ENCODE results near the gene ZSCAN21. TPM values are rescaled to one million over a fixed set of nuclear protein-coding genes. Genes with fewer than 3 reads are reported as not detected.

Gene ZSCAN21
- total and polyA plus RNA-seq, 2 of the 4 experiments (the other 2 are of a cell fraction): 11.5 to 13.3 TPM

GRCh38 chr7:100057006-100057405 lies 7.4 kb downstream of the ZSCAN21 start:
- ChIA-PET CTCF (interaction anchor here (0.8 kb wide), 1 partner anchor 63 kb away, joined by 3 read pairs; no protein-coding TSS in a partner anchor), POLR2A (ENCODE audit: unreplicated experiment) (interaction anchor here (0.6 kb wide), 1 partner anchor 60 kb away, joined by 5 read pairs; no protein-coding TSS in a partner anchor)
- no TSS peak for BruUV-seq (replicated peaks)
- 98% methylated on average over 8 of the region's 10 CpGs; no CpG with 5 or more reads in 1 of the 2 experiments for WGBS, 2 experiments (ENCODE audit: extremely low coverage in 2 of 2, insufficient read length in 1 of 2)
- no peak for DNase-seq
- no peak overlapping the region for H3K9ac ChIP-seq (ENCODE audit: low read depth, low read length)
- peaks cover 35% of the 10 kb centered on the region for H3K36me3 ChIP-seq (ENCODE audit: control insufficient read depth, insufficient read depth, low read length)
- peaks cover 8 to 18% of the 10 kb centered on the region in 2 experiments for H3K79me1 ChIP-seq (ENCODE audit: low read depth in 1 of 2, low read length in 2 of 2)
- H3K27me3 ChIP-seq (ENCODE audit: control insufficient read depth, insufficient read depth, low read length): no peaks in the 10 kb centered on the region
- H3K27ac ChIP-seq (ENCODE audit: insufficient read depth, low read length): no peak overlapping the region
- H3K56ac ChIP-seq (ENCODE audit: extremely low read depth, insufficient read depth, low read length): no peak overlapping the region
- H4K91ac ChIP-seq (ENCODE audit: insufficient read depth, low read depth, low read length): no peak overlapping the region
- H3K14ac ChIP-seq (replicated peaks; ENCODE audit: low read depth, low read length): no peak overlapping the region
- in situ Hi-C loops (cut with MboI; ENCODE audit: low sequenced_read_pairs) (loop anchor here (10.0 kb wide), 1 partner anchor 142 kb away; the partner anchor contains the start of gene TRIM4), dilution Hi-C loops (cut with HindIII; ENCODE audit: low sequenced_read_pairs, unreplicated experiment) (no loop called here), intact Hi-C loops (cut with micrococcal nuclease) (loop anchor here (10.0 kb wide), 1 partner anchor 132 kb away; the partner anchor contains the start of gene GJC3)
- no peak overlapping the region for H2BK20ac ChIP-seq (ENCODE audit: low read depth, low read length)
- H3K4me2 ChIP-seq (ENCODE audit: low read depth, low read length): no peak overlapping the region
- no peak for ATAC-seq (ENCODE audit: low read depth)
- no peak overlapping the region for H3K4me3 ChIP-seq (ENCODE audit: insufficient read depth, low read depth, low read length)
- peaks cover 3% of the 10 kb centered on the region; the same call in 1 of the 2 replicates for H4K20me1 ChIP-seq (ENCODE audit: insufficient read depth, low read length)
- no peak overlapping the region for H2AFZ ChIP-seq (replicated peaks; ENCODE audit: low read length, poor library complexity)
- H3K4ac ChIP-seq (ENCODE audit: low read depth, low read length): no peak overlapping the region
- no peak overlapping the region for H4K8ac ChIP-seq (ENCODE audit: low read depth in 2 of 2, low read length in 2 of 2)
- TF ChIP-seq BHLHE40 (IDR thresholded peaks at IDR 0.05; ENCODE audit: low read depth, low read length): no peak
- no peak for TF ChIP-seq ELK1 (IDR thresholded peaks at IDR 0.05; ENCODE audit: borderline replicate concordance, low read depth, low read length)
- TF ChIP-seq CTCF (conservative IDR thresholded peaks at IDR 0.05; ENCODE audit: low read depth, low read length): no peak
- no peak for TF ChIP-seq MAZ (IDR thresholded peaks at IDR 0.05; ENCODE audit: borderline replicate concordance, low read depth, low read length)
- no peak for TF ChIP-seq RCOR1 (IDR thresholded peaks at IDR 0.05; ENCODE audit: insufficient replicate concordance, low read length)
- no peak for TF ChIP-seq POLR2A (IDR thresholded peaks at IDR 0.05; ENCODE audit: low read depth, low read length)
- TF ChIP-seq RFX5 (IDR thresholded peaks at IDR 0.05; ENCODE audit: low read depth, low read length): no peak
- no peak for TF ChIP-seq USF2 (IDR thresholded peaks at IDR 0.05; ENCODE audit: low read depth, low read length)
- no peak for TF ChIP-seq NFE2L2 (IDR thresholded peaks at IDR 0.05; ENCODE audit: low read depth, low read length)
- no peak for TF ChIP-seq FOS (IDR thresholded peaks at IDR 0.05; ENCODE audit: low read depth, low read length)
- no peak for TF ChIP-seq CEBPB (IDR thresholded peaks at IDR 0.05; ENCODE audit: low read depth, low read length)
- no peak for TF ChIP-seq SMC3 (IDR thresholded peaks at IDR 0.05; ENCODE audit: low read depth, low read length)
- no peak for TF ChIP-seq CHD1 (IDR thresholded peaks at IDR 0.05; ENCODE audit: low read depth, low read length)
- no peak for TF ChIP-seq MXI1 (IDR thresholded peaks at IDR 0.05; ENCODE audit: borderline replicate concordance, low read depth, low read length)
- TF ChIP-seq RAD21 (IDR thresholded peaks at IDR 0.05; ENCODE audit: low read length): no peak
- no peak for TF ChIP-seq MAFK (IDR thresholded peaks at IDR 0.05; ENCODE audit: low read depth, low read length)
- H2BK15ac ChIP-seq (ENCODE audit: low read depth, low read length): no peak overlapping the region
- no peaks in the 10 kb centered on the region for H3K4me1 ChIP-seq (ENCODE audit: control insufficient read depth, insufficient read depth, low read length)
- no peak overlapping the region for H2AK9ac ChIP-seq (replicated peaks; ENCODE audit: low read depth, low read length, poor library complexity)
- H3K9me3 ChIP-seq (ENCODE audit: control insufficient read depth, insufficient read depth, low read length): no peaks in the 10 kb centered on the region
- H3K9me1 ChIP-seq (ENCODE audit: insufficient read depth, low read length): no peaks in the 10 kb centered on the region
- H2BK5ac ChIP-seq (ENCODE audit: low read depth, low read length, poor library complexity, severe bottlenecking): no peak overlapping the region
- no peak overlapping the region for H2AK5ac ChIP-seq (ENCODE audit: low read depth, low read length)
- H2BK120ac ChIP-seq (ENCODE audit: low read depth, low read length): no peak overlapping the region
- no peak overlapping the region for H4K5ac ChIP-seq (ENCODE audit: low read depth, low read length)
- H3K23ac ChIP-seq (ENCODE audit: low read depth, low read length): no peak overlapping the region
- no peak overlapping the region for H3K18ac ChIP-seq (ENCODE audit: low read depth, low read length)

Data from IMR-90 (cell line).